NCI-H526 treated with DMSO at 0.1 percent for 48 hours (cell line): ENCODE results near the gene PAFAH1B1.
A peak's percentile ranks its signal among the peaks of the same experiment; 100 is the strongest.
"Not testable (repeated sequence)": the region's sequence is repeated elsewhere in the genome, so short reads cannot be mapped to it uniquely, and the experiment has no call there.

Source experiments
- DNase-seq: peaks from one replicate; lab custom pipeline; 2025; lab: John Stamatoyannopoulos, UW

The PAFAH1B1 gene

DNA sequence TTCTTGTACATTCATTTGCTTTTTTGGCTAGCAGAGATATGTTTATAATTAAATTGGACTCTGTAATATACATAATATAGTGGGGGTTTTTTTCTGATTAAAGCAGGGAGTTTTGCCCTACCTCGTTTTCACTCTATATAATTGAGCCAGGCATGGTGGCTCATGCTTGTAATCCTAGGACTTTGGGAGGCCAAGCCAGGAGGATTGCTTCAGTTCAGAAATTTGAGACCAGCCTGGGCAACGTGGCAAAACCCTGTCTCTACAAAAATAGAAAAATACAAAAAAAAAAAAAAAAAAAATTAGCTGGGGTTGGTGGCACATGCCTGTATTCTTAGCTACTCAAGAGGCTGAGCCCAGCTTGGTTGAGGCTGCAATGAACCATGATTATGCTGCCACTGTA, 42.2 kb downstream of the PAFAH1B1 start:
- no peak for DNase-seq

DNA sequence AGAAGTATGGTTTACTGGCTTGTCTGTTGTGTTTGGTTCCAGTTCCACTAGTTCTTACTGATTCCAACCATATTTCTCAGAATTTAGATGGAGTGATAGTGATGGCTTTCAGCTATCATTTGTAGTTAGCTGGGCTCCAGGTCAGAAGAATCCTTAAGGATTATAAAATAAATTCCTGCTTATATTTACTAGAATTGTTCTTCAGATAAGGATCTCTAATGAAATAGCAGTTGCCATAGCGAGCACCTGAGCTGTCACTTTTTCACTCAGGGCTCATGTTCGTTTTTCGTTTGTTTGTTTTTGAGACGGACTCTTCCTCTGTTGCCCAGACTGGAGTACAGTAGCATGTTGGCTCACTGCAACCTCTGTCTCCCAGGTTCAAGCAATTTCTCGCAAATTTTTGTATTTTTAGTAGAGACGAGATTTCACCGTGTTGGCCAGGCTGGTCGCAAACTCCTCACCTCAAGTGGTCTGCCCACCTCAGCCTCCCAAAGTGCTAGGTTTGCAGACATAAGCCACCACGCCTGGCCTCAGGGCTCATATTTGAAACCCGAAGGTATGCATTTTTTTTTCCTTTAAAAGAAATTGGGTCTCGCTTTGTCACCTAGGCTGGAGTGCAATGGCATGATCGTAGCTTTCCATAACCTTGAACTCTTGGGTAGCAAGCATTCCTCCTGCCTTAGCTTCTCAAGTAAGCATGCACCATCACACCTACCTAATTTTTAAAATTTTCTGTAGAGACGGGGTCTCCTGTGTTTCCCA, 42.9 kb downstream of the PAFAH1B1 start:
- no peak for DNase-seq

DNA sequence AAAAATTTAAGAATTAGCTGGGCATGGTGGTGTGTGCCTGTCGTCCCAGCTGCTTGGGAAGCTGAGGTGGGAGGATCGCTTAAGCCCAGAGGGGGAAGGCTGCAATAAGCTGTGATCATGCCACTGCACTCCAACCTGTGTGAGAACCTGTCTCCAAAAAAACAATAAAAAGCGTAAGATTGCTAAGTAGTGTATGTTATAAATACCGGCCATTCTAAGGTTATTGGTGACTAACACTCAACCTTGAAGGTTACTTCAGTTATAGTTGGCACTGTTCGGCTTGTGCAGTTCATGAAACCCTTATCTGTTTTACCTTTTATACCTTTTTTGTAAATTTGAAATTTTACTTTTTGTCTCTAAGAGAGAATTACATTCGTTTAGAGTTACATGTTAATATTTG, 44.0 kb downstream of the PAFAH1B1 start:
- no peak for DNase-seq

DNA sequence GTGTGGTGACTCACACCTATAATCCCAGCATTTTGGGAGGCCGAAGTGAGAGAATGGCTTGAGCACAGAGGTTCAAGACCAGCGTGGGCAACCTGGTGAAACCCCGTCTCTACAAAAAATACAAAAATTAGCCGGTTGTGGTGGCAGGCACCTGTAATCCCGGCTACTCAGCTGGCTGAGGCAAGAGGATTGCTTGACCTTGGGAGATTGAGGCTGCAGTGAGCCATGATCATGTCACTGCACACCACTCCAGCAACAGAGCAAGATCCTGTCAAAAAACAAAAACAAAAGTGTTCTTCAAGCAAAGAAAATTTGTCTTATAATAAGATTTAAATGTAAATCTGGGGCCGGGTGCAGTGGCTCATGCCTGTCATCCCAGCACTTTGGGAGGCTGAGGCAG, 51.5 kb downstream of the PAFAH1B1 start:
- DNase-seq, result no peak

DNA sequence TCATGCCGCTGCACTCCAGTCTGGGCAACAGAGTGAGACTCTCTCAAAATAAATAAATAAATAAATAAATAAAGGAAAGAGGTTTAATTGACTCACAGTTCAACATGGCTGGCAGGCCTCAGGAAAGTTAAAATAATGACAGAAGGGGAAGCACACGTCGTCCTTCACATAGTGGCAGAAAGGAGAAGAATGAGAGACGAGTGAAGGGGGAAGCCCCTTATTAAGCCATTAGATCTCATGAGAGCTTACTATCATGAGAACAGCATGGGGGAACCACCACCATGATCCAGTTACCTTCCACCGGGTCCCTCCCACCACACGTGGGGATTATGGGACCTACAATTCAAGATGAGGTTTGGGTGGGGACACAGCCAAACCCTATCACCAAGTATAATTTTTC, 54.5 kb downstream of the PAFAH1B1 start:
- no peak for DNase-seq

DNA sequence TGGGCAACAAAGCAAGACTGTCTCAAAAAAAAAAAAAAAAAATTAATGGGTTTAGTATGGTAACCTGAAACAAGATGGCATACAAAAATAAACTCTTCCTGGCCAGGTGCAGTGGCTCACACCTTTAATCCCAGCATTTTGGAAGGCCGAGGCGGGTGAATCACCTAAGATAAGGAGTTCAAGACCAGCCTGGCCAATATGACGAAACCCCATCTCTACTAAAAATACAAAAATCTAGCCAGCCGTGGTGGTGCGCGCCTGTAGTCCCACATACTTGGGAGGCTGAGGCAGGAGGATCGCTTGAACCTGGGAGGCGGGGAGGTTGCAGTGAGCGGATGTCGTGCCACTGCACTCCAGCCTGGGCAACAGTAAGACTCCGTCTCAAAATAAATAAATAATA, 55.7 kb downstream of the PAFAH1B1 start:
- DNase-seq, result no peak

DNA sequence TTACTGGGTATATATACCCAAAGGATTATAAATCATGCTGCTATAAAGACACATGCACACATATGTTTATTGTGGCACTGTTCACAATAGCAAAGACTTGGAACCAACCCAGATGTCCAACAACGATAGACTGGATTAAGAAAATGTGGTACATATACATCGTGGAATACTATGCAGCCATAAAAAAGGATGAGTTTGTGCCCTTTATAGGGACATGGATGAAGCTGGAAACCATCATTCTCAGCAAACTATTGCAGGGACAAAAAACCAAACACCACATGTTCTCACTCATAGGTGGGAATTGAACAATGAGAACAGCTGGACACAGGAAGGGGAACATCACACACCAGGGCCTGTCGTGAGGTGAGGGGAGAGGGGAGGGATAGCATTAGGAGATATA, 59.5 kb downstream of the PAFAH1B1 start:
- not testable (repeated sequence) for DNase-seq

DNA sequence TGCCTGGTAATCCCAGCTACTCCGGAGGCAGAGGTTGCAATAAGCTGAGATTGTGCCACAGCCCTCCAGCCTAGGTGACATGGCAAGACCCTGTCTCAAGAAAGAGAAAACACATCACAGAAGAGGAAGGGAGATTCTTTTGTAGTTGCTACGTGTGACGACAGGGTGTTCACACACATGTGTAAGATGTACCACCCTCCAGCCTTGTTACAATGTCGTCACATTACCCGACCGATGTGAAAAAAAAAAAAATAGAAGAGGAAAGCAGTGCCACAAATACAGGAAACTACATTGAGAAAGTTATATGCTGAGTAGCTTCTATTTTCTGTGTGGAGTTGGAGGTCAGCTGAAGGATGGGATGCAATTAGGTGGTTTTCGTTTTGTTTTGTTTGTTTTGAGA, 62.1 kb downstream of the PAFAH1B1 start:
- no peak for DNase-seq

DNA sequence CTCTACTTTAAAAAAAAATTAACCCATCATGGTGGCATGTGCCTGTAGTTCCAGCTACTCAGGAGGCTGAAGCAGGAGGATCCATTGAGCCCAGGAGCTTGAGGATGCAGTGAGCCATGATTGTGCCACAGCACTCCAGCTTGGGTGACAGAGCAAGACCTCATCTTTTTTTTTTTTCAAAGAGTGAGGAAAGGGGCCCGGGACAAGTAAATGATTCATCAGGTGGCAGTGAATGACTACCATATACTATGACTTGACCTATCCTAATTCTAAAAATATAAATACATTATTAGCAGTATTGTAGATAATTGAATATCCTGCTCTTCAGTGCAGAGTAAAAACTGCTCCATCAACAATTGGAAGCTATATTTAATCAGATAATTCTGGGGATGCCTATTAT, 62.8 kb downstream of the PAFAH1B1 start:
- no peak for DNase-seq

DNA sequence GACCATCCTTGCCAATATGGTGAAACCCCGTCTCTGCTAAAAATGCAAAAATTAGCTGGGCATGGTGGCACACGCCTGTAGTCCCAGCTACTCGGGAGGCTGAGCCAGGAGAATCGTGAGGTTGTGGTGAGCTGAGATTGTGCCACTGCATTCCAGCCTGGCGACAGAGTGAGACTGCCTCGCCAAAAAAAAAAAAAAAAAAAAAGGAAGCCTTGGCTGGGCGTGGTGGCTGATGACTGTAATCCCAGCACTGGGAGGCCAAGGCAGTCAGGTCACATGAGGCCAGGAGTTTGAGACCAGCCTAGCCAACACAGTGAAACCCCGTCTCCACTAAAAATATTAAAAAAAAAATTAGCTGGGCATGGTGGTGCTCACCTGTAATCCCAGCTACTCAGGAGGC, 65.9 kb downstream of the PAFAH1B1 start:
- not testable (repeated sequence) for DNase-seq

DNA sequence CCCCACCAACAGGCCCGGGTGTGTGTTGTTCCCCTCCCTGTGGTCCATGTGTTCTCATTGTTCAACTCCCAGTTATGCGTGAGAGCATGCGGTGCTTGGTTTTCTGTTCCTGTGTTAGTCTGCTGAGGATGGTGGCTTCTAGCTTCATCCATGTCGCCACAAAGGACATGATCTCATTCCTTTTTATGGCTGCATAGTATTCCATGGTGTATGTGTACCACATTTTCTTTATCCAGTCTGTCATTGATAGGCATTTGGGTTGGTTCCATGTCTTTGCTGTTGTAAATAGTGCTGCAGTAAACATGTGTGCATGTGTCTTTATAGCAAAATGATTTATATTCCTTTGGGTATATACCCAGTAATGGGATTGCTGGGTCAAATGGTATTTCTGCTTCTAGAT, 67.0 kb downstream of the PAFAH1B1 start:
- DNase-seq, result not testable (repeated sequence)

DNA sequence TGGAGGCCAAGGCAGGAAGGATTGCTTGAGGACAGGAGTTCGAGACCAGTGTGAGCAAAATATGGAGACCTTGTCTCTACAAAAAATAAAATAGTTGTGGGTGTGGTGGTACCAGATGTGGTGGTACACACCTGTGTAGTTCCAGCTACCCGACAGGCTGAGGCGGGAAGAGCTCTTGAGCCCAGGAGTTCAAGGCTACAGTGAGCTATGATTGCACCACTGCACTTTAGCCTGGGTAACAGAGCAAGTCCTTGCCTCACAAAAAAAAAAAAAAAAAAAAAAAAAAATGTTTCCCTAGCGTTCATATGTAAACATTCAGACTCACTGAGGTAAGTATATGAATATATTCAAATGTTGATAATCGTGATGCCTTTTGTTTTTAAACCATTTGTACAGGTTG, 78.6 kb downstream of the PAFAH1B1 start:
- no peak for DNase-seq

DNA sequence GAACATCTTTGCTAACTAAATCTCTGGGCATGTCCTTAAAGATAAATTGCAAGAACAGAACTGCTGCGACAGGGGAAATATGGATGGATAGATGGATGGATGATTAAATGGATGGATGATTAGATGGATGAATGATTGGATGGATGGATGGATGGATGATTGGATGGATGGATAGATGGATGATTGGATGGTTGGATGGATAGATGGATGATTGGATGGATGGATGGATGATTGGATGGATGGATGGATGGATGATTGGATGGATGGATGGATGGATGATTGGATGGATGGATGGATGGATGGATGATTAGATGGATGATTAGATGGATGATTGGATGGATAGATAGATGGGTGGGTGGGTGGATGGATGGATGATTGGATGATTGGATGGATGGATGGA, 85.8 kb downstream of the PAFAH1B1 start:
- DNase-seq, result not testable (repeated sequence)

DNA sequence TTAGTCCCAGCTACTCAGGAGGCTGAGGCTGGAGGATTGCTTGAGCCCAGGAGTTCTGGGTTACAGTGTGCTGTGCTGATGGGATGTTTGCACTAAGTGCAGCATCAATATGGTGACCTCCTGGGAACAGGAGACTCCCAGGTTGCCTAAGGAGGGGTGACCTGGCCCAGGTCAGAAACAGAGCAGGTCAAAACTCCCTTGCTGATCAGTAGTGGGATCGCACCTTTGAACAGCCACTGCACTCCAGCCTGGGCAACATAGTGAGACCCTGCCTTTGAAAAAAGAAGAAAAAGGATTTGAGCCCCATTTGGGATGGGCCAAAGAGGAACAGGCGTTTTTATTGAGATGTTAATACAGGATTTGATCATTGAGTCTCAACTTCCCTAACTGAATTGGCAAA, 87.5 kb downstream of the PAFAH1B1 start:
- DNase-seq, result no peak

DNA sequence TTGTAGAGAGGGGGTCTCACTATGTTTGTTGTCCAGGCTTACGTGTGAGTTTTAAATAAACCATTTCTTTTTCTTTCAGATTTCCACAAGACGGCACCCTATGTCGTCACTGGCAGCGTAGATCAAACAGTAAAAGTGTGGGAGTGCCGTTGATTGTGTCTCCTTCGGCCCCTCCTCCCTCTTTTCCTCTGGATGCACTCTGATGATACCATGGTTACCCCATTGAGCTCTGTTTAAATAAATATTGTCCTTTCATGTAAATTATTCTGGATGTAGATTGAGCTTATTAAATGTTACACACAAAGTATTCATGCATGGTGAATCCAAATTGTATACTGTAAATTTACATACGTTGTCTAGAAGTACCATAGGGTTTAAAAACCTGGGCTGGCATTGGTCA, 88.2 kb downstream of the PAFAH1B1 start:
- DNase-seq, result peak; percentile 34

DNA sequence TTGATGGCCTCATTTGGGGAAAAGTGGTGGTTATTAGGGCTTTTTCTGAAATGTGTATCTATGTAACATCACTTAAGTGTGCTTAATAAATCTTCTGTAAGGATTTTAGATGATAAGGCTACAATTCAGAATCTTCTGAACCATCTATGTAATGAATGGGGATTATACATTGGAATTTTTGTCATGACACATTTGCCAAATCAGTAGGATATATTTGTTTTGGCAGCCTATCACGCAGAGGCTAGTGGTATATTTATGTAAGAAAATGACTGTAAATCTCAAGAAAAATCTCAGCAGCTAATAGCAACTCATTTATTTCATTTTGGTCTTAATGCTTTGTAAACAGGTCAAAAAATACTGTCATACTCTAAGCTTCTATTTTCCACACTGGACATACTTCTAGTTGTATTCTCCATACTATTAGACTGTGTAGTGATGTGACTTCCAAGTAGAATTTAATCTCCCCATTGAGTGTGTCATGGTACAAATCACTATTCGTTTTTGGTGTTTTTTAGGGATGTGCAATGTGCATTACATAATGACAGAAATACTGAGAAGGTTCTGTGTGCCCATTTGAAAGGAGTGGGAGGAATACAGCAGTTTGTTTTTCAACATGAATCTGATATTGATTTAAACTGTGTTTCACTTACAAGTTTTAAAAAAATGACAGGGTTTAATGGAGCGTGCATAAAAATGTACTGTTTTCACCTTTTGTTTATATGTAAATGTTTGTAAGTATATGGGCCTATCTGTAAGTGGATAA, 88.9 kb downstream of the PAFAH1B1 start:
- no peak for DNase-seq

DNA sequence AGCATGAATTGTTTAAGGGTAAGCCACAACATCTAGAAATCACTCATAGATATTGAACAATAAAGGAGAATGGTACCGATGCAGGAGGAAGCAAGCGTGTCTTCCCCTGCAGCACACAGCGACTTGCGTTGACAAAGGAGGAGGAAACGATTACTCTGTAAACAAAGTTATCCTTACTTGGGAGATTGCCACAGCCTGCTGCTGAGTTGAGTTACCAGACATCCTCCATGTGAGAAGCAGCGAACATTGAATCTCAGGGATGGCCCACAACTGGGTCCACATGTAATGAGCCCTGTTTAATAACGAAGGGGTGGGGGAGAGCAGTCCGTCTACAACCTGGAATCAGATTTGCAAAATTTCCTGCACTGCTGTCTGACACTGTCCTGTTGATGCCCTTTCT, 90.5 kb downstream of the PAFAH1B1 start:
- DNase-seq, result no peak

DNA sequence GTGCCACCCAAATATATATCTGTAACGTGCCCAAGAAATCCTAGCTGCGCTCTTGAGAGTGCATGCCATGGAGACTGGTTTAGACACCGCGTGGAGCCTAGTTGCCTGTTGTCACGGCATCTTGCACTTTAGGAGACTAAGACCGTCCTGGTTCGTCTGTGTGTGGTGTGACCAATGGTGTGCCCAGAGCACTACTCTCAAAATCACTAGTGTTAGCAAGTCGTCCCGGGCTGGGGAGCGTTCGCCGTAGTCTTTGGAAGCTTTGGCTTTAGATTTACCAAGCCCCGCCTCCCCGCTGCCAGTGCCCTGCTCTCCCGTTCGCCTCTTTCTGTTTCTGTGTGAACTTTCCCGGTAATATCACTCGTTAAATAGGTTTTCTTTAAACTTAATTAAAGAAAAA, 91.1 kb downstream of the PAFAH1B1 start:
- DNase-seq, result no peak

DNA sequence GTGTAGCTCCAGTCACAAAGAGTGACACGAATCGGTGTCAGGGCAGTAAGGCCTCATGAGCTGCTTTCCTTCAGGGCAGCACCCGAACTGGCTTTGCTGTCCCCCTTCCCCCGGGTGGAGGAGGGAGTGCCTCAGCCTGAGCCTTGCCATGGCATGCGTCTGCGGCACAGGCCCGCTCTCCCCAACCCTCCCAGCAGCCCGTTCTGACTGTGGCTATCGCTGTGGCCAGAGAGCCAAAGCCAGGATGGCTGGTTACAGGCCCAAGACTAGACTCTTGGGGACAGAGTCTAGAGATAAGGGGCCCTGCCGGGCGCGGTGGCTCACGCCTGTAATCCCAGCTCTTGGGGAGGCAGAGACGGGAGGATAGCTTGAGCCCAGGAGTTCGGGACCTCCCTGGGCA, 92.2 kb downstream of the PAFAH1B1 start:
- no peak for DNase-seq

DNA sequence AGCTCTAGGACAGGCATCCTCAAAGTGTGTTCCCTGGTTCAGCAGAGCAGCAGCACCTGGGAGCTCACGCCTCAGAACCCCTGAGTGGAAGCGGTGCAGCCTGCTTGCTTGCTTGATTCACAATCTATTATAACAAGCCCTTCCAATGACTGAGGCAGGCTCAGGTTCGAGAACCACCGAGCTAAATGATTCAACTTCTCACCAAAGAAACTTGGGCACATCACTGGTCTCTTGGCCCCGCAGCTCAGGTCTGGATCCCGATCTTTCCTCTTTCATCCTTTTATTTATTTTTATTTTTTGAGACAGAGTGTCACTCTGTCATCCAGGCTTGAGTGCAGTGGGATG, 93.6 kb downstream of the PAFAH1B1 start:
- DNase-seq, result no peak

DNA sequence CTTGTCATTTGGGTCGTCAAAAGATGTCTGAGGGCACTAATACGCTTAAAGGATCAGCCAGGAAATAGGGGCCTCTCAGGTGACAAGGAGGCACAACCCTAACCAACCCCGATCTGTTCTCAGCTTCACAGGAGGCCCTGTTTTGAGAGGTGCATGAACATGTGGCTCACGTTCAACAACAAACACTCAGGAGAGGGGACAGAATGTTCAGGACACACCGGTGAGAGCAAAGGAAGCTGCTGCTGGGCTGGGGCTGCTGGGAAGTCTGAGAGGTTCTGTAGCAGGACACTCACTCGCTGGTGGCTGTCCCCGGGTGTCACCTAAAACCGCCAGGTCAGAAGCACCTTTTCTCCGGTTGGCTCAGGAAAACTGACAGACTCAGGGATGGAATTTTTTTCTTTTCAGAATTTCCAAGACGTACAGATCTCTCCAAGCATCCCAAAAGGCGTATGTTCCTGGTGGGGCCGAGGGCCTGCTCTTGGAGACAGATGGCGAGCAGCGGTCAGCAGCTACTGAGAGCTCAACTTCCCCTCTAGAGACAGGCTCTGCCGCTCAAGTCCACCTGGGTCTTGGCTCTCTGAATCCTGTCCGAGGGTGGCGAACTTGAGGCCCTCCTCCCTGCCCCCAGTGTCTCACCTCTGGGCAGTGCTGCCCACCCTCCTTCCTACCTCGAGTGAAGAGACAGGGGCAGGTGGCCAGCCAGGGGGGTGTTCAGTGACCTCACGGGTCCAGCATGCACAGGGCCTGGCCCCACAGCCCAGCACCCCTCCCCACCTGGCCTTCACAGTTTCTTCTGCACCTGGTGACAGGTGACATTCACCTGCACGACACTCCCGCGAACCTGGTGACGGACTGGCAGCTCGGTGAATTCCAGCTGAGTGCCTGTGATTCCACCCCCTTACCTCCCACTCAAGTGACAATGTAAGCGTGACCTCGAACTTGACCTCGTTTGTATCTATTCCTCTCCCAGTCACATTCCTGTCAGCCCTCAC, 95.2 kb downstream of the PAFAH1B1 start:
- DNase-seq, result no peak

DNA sequence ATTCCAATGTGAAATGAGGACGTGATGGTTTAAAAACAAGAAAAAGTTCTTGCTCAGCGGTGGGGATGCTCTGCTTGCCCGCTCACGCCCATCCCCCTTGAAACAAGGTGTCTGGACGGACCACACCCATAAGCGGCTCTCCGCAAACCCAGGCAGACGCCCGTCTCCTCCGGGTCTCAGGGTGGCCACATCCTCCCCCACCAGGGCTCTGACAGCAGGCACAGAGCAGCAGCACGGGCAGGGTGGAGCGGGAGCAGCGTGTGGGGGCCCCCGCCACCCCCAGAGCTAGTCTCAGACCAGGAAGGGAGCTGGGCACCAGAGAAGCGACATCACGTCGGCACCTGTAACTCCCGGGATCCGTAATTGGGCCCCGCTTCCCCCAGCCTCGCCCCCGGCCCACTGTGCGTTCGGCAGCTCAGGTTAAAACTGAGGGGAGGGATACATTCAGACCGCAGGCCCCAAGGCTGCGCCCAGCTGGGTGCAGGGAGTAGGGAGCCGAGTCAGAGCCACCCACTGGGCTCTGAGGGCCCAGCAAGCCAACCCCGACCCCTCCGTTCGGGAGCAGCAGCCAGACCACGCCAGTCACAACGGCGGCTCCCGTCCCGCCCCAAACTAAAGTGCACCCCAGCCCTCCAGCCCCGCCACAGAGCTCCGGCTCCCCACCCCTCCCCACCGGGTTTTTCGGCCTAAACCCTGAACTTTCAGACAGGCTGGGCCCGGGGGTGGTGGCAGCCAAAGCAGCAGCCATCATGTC, 96.1 kb downstream of the PAFAH1B1 start:
- DNase-seq, result no peak
